Choroid plexus epithelial cell (primary cell): ENCODE data around the gene NRDC.

Source experiments
- DNase-seq: peaks from one replicate; pipeline ENCODE4 v3.0.0-alpha.2; 2010; ENCODE audit warnings: low read depth
- H3K4me3 ChIP-seq: 2 replicates; pipeline ENCODE4 v1.5.1; 2011; ENCODE audit warnings: low read depth, mild to moderate bottlenecking, control low read depth, low read length, moderate library complexity
- TF ChIP-seq, protein P1 (sequence below): conservative IDR thresholded peaks from 2 replicates; pipeline ENCODE4 v1.5.1; 2011; ENCODE audit warnings: low read depth, mild to moderate bottlenecking, control low read depth, inconsistent platforms, low read length, moderate library complexity

Gene NRDC

DNA sequence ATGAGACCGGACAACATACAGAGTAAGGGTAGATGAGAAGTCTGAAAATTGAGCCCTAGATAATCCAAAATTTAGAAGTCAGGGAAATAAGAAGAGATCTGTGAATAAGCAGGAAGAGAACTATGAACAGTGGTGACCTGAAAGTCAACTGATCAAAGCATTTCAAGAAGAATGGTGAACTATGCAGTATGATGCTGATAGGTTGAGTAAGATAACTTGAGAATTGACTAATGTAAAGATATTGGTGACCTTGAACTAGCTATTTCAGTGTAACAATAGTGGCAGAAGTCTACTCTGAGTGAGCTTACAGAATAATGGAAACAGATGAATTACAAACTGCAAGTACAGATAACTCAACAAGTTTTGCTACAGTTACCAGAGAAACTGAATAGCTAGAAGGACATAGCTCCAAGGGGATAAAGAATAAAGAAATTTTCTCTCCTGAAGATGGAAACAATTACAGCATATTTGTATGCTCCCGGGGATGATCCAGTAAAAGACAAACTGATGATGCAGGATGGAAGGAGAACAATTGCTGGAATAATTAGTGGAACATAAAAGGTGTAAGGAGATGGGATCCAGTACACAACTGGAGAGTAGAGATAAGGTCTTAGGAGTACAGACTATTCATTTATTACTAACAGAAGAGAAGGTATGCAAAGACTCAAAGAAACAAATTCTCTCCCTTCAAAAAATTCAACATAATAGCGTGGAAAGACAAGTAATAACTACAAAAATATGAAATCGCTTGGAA, 10.9 kb downstream of the NRDC start:
- no peak overlapping the region for H3K4me3 ChIP-seq
- no peak for DNase-seq
- TF ChIP-seq, protein P1, sequence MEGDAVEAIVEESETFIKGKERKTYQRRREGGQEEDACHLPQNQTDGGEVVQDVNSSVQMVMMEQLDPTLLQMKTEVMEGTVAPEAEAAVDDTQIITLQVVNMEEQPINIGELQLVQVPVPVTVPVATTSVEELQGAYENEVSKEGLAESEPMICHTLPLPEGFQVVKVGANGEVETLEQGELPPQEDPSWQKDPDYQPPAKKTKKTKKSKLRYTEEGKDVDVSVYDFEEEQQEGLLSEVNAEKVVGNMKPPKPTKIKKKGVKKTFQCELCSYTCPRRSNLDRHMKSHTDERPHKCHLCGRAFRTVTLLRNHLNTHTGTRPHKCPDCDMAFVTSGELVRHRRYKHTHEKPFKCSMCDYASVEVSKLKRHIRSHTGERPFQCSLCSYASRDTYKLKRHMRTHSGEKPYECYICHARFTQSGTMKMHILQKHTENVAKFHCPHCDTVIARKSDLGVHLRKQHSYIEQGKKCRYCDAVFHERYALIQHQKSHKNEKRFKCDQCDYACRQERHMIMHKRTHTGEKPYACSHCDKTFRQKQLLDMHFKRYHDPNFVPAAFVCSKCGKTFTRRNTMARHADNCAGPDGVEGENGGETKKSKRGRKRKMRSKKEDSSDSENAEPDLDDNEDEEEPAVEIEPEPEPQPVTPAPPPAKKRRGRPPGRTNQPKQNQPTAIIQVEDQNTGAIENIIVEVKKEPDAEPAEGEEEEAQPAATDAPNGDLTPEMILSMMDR: no peak

DNA sequence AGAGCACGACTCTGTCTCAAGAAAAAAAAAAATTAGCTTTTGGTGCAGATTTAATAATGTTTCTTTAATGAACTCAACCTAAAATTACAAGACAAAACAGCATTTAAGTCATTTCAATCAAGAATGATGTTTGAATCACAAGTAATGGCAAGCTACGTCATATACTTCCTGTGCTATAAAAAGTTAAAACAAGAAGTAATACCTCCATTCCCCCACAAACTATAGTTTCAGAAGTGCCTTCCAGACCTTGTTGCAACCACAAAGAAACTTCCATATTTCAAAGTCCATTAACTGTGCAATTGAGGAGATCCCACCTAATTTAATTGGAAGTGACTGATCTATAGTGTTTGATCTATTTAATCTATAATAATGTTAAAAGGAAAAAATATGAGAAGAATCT, 15.1 kb downstream of the NRDC start:
- no peak overlapping the region for H3K4me3 ChIP-seq
- TF ChIP-seq, protein P1: no peak
- no peak for DNase-seq

DNA sequence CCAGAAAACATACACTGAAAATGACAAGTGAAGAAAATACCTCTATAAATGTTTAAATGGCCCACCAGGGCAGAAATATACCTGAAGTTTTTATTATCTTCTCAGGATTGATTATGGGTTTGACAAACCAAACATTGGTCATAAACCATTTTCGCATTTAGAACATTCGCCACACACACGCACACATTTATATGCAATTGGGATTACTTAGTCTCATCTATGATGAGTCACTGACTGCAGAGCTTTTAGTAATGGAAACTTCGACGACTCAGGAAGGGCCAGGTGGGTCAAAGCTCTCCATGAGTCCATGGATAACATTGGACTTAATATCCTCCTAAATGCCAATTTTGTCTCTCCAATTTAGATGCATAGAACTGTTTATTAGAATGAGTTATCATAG, 16.9 kb downstream of the NRDC start:
- TF ChIP-seq, protein P1: no peak

DNA sequence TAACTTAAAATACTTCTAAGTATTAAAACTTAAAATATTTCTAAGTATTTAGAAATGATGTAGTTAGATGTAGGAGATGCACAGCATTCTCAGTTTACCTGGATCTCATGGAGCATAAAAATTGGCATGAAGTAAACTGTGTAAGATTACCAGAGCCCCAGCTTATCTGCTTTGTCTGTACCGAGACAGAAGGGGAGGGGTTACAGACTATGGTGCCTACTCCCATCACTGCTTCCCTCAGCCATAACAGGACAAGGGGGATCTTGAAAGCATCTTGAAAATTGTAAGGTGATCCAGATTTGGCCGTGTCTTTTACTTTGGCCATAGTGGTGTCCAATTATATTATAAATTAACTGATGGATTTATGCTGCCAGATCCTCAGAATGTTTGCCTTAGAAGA, 18.8 kb downstream of the NRDC start:
- no peak for DNase-seq
- no peak overlapping the region for H3K4me3 ChIP-seq
- TF ChIP-seq, protein P1: no peak

More for the DNA sequence above, 16.9 kb downstream of the NRDC start:
- DNase-seq: peak; percentile 18
- no peak overlapping the region for H3K4me3 ChIP-seq

DNA sequence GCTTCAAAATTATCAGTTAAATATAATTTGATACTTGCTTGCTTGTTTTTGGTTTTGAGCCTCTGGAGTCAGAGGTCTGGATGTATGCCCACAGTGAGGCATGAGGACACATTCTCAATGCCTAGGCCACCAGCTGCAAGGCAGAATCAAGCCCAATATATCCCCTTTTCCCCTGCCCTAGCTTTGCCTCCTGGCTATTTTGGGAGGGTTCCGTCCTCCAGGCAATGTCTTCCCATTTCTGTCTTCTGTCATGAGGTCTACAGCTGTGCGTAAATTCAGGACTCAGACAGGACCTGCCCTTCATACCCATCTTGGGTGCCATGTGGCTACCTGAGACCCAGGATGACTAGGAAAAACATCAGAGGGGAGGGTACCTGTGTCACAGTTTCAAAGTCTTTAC, 19.2 kb downstream of the NRDC start:
- TF ChIP-seq, protein P1: no peak
- no peak for DNase-seq
- H3K4me3 ChIP-seq: no peak overlapping the region

DNA sequence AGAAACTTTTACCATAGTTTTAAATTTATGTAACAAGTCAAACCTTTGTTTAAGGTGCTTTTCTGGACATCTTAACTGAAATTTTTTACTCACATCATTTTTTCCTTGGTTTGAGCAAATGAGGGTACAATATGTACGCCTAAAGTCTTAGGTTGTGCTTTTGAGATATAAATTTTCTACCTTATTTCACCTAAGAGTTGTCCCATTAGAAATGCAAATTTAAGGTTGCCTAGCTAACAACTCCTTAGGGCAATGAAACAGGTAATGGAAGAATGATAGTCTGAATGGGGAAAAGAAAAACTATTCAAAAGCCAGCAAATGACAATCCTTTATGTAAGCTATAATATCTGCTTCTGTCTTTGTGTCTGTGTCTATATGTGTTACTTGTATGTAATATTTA, 19.6 kb downstream of the NRDC start:
- TF ChIP-seq, protein P1: no peak
- no peak overlapping the region for H3K4me3 ChIP-seq
- no peak for DNase-seq

DNA sequence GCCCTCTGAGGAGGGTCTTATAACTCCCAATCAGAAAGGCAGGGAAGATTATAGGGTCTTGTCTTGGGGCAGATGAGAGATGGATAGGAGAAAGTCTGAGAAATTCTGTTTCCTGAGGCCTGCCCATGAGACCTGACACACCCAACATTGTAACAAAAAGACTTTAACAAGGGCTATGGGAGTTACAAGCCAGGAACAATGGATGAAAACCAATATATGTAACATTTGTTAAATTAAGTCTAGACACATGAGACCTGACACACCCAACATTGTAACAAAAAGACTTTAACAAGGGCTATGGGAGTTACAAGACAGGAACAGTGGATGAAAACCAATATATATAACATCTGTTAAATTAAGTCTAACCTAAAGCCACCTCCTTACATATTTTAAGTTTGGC, 21.8 kb downstream of the NRDC start:
- no peak for DNase-seq
- TF ChIP-seq, protein P1: no peak
- no peak overlapping the region for H3K4me3 ChIP-seq
